ENCODE measurements around the gene DCAF11.
A peak's percentile ranks its signal among the peaks of the same experiment; 100 is the strongest.

Gene DCAF11

DNA sequence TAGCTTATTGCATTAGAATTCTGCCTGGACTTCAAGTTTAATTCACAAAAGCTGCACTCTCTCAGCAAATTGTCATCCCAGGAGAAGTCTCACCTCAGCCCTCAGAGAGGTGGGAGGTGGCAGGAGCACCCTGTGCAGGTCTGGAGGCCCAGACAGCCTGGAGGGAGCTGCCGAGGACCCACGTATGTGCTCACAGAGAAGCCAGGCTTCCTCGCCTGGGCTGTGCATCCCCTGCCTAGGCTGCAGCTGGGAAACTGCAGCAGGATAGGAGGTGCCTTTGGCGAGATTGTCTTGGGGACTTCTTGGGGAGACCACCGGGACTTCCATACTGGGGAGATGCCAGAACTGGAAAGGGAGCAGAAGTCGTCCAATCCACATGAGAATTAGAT is 34.4 kb upstream of the DCAF11 start:
- no peak for DNase-seq (ENCODE audit: low read depth)
- TF ChIP-seq, protein P1, sequence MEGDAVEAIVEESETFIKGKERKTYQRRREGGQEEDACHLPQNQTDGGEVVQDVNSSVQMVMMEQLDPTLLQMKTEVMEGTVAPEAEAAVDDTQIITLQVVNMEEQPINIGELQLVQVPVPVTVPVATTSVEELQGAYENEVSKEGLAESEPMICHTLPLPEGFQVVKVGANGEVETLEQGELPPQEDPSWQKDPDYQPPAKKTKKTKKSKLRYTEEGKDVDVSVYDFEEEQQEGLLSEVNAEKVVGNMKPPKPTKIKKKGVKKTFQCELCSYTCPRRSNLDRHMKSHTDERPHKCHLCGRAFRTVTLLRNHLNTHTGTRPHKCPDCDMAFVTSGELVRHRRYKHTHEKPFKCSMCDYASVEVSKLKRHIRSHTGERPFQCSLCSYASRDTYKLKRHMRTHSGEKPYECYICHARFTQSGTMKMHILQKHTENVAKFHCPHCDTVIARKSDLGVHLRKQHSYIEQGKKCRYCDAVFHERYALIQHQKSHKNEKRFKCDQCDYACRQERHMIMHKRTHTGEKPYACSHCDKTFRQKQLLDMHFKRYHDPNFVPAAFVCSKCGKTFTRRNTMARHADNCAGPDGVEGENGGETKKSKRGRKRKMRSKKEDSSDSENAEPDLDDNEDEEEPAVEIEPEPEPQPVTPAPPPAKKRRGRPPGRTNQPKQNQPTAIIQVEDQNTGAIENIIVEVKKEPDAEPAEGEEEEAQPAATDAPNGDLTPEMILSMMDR (IDR thresholded peaks at IDR 0.05; ENCODE audit: insufficient read depth, low read depth, low read length, missing control alignments), result no peak
- no peak overlapping the region for H3K4me3 ChIP-seq (ENCODE audit: low read length)

DNA sequence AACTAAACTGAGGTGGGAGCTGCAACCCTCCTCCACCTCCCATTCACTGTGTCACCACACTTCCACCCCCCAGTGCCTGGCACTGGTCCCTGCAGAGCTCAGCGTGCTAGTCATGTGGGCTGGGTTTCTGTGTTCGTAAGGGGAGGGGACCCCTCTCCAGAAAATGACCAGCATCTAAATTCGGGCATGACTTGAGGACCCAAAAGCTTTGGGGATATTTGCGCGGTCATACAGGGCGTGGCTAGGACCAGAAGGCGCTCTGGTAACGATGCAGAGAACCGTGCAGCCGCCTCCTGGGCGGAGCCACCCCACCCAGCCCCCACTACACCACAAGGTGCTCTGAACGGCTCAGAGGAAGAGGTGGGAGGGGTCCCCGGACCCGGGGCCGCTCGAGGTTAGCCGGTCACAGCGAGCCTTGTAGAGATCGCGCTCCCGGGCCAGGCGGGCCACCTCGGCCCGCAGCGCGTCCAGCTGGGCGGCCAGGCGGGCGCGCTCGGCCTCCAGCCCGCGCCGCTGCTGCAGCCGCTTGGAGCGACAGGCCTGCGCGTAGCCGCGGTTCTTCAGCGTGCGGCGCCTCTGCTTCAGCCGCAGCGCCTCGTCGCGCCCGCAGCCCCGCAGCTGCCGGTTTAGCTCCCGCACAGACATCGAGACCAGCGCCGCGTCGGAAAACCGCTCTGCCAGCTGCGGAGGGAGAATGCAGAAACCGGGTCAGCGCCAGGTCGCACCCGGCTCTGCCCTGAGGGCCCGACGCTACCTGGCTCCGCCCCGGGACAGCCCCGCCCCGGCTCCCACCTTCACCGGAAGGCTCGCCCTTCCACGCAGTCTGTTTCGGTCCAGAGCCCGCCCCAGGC is 33.5 kb upstream of the DCAF11 start:
- DNase-seq (ENCODE audit: low read depth), result peak; percentile 30
- TF ChIP-seq, protein P1 (IDR thresholded peaks at IDR 0.05; ENCODE audit: insufficient read depth, low read depth, low read length, missing control alignments), result no peak
- peak overlapping the region; percentile 46 for H3K4me3 ChIP-seq (ENCODE audit: low read length)

DNA sequence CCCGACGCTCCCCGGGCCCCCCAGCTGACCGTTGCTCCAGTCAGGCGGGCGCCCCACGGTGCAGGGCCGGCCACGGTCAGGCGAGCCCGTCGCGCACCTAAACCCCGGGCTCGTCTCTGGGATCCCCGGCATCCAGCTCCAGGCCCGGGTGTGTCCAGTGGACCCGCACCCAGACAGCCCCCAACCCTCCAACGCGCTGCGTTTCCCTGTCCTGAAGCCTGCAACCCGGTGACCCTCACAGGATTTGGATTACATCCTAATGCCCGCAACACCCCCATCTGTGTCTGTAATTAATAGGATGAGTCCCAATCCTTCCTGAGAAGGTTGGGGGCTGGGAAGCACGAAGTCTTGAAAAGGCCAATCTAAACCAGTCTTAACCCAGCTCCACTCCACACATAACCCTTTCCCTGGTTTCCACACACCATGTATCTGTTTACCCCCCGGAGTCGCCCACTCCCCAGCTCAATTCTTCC is 32.8 kb upstream of the DCAF11 start:
- H3K4me3 ChIP-seq (ENCODE audit: low read length), result no peak overlapping the region
- no peak for DNase-seq (ENCODE audit: low read depth)
- TF ChIP-seq, protein P1 (IDR thresholded peaks at IDR 0.05; ENCODE audit: insufficient read depth, low read depth, low read length, missing control alignments), result no peak

DNA sequence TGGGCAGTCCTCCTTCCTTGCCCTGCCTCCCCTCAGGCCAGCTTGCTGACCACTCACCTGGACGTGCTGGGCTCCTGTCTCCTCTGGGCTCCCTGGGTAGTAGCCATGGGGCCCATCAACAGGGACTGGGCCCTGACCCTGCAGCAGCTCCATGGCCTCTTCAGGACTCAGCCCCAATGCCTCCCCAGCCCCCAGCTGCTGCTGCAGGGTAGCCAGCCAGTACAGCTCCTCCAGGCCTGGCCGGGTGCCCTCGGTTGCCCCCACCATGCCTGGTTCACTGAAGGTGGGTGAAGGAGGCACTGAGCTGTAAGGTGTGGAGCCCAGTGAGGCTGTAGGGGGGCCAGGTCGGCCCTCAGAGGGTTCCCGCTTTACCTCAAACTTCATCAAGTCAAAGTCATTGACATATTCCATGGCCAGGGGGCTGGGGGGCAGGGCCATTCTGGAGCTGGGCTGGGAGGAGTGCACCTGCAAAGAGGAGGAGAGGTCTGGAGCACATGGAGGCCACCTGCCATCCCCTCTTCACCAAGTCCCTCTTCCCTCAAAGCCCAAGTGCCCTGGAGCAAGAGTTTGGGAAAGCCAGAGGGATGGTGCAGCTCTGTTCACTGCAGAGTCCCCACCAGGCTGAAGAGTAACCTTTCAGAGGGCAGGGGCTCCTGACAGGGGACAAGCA is 32.0 kb upstream of the DCAF11 start:
- DNase-seq (ENCODE audit: low read depth), result no peak
- H3K4me3 ChIP-seq (ENCODE audit: low read length), result no peak overlapping the region
- TF ChIP-seq, protein P1 (IDR thresholded peaks at IDR 0.05; ENCODE audit: insufficient read depth, low read depth, low read length, missing control alignments), result no peak

DNA sequence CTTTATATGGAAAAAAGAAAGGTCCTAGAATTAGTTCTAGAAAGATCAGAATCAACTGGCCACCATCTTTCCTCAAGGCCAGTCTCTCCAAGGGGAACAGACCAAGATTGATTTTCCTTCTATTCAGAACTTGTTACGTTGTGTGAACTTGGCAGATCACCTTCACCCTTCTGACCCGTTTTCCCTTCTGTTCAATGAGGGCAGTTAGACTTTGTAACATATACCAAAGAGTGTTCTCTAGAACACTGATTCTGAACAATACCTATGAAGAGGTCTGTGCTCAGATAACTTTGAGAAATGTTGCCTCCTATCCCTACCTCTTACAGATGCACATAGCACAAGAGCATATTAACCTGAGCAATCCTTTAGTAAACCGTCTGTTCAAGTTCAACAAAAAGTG is 31.1 kb upstream of the DCAF11 start:
- no peak for DNase-seq (ENCODE audit: low read depth)
- no peak overlapping the region for H3K4me3 ChIP-seq (ENCODE audit: low read length)
- TF ChIP-seq, protein P1 (IDR thresholded peaks at IDR 0.05; ENCODE audit: insufficient read depth, low read depth, low read length, missing control alignments), result no peak

DNA sequence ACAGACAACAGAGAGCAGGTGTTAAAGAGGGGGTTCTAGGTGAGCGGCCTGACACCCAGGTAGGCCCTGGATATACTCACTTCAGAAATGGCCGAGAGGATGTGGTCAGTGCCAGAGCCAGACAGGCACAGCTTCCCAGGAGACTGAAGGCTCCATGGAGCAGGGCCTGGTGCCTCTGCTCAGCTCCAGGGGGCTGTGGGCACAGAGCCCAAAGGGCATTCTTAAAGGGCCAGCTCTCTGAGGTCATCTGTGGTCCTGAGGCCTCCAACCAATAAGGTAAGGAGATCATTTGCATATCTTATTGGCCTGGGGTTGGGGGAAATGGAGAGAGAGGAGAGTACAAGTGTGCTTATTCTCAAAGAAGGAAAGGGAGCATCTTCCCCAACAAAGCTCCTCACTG is 30.1 kb upstream of the DCAF11 start:
- TF ChIP-seq, protein P1 (IDR thresholded peaks at IDR 0.05; ENCODE audit: insufficient read depth, low read depth, low read length, missing control alignments), result no peak
- no peak overlapping the region for H3K4me3 ChIP-seq (ENCODE audit: low read length)
- no peak for DNase-seq (ENCODE audit: low read depth)

Data from epithelial cell of esophagus (primary cell).